ENCODE measurements around the gene SIPA1.
A peak's percentile ranks its signal among the peaks of the same experiment; 100 is the strongest.

The SIPA1 gene, protein sequence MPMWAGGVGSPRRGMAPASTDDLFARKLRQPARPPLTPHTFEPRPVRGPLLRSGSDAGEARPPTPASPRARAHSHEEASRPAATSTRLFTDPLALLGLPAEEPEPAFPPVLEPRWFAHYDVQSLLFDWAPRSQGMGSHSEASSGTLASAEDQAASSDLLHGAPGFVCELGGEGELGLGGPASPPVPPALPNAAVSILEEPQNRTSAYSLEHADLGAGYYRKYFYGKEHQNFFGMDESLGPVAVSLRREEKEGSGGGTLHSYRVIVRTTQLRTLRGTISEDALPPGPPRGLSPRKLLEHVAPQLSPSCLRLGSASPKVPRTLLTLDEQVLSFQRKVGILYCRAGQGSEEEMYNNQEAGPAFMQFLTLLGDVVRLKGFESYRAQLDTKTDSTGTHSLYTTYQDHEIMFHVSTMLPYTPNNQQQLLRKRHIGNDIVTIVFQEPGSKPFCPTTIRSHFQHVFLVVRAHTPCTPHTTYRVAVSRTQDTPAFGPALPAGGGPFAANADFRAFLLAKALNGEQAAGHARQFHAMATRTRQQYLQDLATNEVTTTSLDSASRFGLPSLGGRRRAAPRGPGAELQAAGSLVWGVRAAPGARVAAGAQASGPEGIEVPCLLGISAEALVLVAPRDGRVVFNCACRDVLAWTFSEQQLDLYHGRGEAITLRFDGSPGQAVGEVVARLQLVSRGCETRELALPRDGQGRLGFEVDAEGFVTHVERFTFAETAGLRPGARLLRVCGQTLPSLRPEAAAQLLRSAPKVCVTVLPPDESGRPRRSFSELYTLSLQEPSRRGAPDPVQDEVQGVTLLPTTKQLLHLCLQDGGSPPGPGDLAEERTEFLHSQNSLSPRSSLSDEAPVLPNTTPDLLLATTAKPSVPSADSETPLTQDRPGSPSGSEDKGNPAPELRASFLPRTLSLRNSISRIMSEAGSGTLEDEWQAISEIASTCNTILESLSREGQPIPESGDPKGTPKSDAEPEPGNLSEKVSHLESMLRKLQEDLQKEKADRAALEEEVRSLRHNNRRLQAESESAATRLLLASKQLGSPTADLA

DNA sequence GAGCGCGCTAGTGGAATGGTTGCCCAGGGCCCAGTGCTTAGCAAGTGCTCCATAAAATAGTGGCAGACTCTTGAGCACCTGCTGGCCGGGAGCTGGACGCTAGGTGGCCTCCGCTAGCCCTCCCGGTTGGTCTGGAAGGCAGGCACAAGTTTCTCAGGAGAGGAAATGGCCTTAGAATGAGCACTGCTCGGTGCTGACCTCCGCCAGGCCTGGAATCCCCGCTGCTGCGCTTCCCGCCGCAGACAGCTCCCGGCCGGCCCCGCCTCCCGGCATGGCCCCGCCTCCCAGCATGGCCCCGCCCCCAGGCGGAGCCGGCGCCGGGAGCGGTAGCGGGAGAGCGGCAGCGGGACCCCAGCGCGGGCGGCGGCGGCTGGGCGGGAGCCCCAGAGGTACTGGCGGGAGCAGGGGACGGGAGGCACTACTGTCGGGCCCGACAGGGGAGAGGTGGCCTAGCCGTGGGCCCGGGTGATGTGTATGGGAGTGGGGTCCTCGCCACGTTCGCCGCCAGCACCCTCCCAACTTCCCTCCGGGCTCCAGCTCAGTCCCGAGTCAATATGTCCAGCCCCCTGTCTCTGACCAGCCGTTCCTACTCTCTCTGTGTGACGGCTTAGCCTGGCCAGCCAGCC is at the start of gene SIPA1:
SIPA1 (plus strand) TSS at position 308 of the 626 bp plus-strand sequence. CDS start 2,821 bp downstream, outside the sequence.
- H3K27me3 Mint-ChIP-seq, result no peaks in the 10 kb centered on the region
- H3K4me1 Mint-ChIP-seq (ENCODE audit: low read depth), result peaks cover 45% of the 10 kb centered on the region
- H3K27ac Mint-ChIP-seq, result peak within 1 kb of the TSS; percentile 89
- peak within 1 kb of the TSS; percentile 96 for H3K4me3 Mint-ChIP-seq
- H3K9me3 Mint-ChIP-seq, result no peaks in the 10 kb centered on the region
- H3K36me3 Mint-ChIP-seq (ENCODE audit: low read depth), result peaks cover 14% of the 10 kb centered on the region

DNA sequence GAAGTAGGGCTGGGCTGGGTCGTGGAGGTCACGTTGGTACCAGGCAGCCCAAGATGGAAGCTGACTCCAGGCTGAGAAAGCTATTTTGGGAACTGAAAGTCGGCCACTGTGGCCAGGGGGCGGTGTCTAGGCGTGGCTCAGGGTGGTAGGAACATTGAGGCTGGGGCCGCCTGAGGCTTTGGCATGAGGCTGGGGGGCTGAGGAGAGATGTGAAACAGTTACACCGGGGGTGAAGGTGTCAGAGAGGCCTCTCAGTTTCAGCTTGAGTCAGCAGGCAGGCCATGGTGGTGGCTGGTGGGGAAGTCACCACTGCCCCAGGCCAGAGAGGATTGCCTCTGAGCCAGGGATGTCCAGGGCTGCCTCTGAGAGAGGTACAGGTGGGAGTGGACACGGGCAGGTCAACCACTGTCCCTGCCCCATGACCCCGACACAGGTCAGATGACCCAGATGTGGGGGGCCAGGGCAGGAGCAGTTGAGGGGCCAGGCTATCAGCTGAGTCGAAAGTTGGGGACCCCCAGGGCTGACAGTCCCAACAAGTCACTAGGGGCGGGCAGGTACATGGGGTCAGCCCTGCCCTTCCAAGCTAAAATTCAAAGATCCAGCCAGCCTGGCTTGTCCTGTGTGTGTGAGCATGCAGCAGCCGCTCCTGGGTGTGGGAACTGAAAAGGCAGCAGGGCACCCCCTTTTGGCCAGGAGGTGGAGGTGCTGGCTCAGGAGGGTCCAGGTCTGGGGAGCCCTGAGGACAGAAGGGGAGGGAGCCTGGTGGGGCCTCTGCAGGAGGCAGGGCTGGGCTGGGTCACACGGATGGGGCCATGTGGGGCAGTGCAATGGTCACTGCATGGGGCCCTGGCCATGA is 49.5 kb upstream of the SIPA1 start:
- Mint-ChIP-seq H3K4me1 (ENCODE audit: low read depth) (peaks cover 49% of the 10 kb centered on the region), H3K36me3 (ENCODE audit: low read depth) (peaks cover 23% of the 10 kb centered on the region), H3K9me3 (no peaks in the 10 kb centered on the region), H3K4me3 (peak overlapping the region; percentile 75), H3K27me3 (no peaks in the 10 kb centered on the region), H3K27ac (peak overlapping the region; percentile 94)

DNA sequence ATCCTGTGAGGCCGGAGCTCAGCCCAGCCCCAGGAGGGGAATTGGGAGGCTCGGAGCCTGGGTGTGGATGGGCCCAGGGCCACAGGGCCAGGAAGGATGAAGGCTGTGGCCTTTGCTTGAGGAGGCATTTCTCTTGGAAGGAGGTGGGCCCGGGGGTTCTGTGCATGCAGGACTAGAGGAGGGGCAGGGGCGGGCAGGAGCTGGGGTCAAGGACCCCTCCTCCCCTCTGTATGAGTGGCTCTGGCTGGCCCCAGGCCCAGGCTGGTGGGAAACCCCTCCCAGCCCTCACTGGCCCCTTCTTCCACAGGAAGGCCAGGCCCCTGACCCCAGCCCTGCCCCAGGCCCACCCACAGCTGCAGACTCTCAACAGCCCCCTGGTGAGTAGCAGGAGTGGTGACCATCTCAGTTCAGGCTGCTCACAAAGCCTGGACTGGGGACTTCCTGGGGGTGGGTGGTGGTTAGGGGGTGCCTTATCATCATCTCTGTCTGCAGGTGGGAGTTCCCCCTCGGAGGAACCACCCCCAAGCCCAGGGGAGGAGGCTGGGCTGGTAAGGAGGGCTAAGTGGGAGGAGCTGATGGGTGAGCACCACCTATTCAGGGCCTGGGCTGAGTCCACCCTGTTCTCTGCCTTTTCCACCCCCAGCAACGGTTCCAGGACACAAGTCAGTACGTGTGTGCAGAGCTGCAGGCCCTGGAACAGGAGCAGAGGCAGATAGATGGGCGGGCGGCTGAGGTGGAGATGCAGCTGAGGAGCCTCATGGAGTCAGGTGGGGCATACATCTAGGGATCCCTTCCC is 48.3 kb upstream of the SIPA1 start:
- Mint-ChIP-seq H3K4me1 (ENCODE audit: low read depth) (peaks cover 50% of the 10 kb centered on the region), H3K4me3 (no peak overlapping the region), H3K9me3 (no peaks in the 10 kb centered on the region), H3K27me3 (no peaks in the 10 kb centered on the region), H3K36me3 (ENCODE audit: low read depth) (peaks cover 17% of the 10 kb centered on the region), H3K27ac (peak overlapping the region; percentile 94)

DNA sequence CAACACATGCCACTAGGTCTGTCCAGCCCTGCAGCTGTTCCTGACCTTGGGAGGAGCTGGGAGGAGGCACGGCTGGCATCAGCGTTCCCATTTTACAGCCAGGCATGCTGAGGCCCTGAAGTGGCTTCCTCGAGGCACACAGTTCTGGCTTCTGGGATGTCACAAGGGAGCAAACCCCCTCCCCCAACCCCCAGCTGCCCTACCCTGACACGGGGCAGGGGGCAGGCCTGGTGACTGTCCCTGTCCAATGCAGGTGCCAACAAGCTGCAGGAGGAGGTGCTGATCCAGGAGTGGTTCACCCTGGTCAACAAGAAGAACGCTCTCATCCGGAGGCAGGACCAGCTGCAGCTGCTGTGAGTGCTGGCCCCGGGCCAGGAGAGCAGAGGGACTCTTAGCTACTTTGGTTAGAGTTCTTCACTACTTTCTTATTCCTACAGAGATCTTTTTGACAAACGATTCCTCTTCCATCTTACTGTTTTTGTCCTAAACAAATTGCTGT is 47.6 kb upstream of the SIPA1 start:
- no peaks in the 10 kb centered on the region for H3K9me3 Mint-ChIP-seq
- H3K36me3 Mint-ChIP-seq (ENCODE audit: low read depth), result peaks cover 17% of the 10 kb centered on the region
- H3K27me3 Mint-ChIP-seq, result no peaks in the 10 kb centered on the region
- H3K27ac Mint-ChIP-seq, result no peak overlapping the region
- H3K4me1 Mint-ChIP-seq (ENCODE audit: low read depth), result peaks cover 50% of the 10 kb centered on the region
- no peak overlapping the region for H3K4me3 Mint-ChIP-seq

DNA sequence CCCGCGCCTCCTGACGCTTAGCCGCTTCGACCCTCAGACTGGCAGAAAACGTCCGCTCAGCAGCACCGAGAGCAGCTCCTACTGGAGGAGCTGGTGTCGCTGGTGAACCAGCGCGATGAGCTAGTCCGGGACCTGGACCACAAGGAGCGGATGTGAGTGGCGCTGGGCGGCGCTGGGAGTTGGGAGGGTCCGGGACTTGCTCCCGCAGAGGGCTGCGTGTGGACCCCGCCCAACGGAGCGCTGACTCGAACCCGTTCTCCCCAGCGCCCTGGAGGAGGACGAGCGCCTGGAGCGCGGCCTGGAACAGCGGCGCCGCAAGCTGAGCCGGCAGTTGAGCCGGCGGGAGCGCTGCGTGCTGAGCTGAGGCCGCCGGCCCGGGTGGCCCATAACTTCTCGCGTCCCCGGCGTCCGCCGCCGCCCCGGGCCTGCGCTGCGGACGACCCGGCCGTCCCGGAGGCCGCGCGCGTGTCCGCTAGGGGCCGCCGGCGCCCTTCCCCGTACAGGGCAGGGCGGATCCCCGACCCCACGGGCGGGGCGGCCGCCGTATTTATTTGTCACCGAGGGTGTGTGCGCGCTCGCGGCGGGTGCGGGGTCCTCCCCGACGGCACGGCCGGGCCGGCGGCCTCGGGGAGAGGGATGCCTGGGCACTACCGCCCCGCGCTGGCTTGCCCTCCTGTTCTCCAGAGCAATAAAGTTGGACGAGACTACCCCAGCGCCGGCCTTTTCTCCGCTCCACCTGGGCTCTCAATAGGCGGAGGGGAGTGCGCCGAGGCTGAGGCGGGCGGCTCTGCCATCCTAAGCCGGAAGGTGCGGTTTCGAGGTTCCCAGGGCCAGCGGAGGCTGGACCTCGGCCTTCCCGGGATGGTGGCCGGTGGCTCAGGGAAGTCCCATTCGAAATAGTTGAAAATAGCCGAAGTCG is 45.7 kb upstream of the SIPA1 start:
- Mint-ChIP-seq H3K4me1 (ENCODE audit: low read depth) (peaks cover 42% of the 10 kb centered on the region), H3K4me3 (no peak overlapping the region), H3K27me3 (no peaks in the 10 kb centered on the region), H3K36me3 (ENCODE audit: low read depth) (peaks cover 9% of the 10 kb centered on the region), H3K9me3 (no peaks in the 10 kb centered on the region), H3K27ac (no peak overlapping the region)

DNA sequence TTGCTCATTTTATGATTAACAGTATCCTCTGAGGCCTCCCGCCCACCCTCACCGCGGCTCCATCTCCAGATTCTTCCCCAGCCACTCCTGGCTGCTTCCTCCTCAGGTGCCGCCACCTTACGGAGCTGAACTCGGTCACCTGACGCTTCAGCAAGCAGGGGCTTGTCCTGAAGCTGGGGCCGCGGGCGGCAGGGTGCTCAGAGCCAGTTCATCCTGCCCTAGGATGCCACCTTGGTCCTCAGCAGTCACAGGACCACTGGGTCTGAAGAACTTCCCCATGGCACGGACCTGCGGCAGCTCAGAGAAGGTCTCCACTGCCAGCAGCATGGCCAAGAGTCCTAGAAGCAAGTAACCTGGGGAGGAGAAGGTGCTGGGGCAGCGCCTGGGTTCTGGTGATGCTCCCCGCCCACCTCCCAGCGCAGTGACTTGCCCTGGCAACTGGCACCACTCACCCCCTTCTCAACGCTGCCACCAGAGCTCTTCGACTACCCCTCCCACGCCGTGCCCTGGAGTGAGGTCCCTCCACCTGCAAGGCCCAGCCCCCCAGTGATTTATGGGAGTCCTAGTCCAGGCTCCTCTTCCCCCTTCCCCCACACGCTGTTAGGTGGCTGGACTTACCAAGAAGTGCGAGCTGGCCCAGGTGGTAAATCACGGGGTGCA is 44.9 kb upstream of the SIPA1 start:
- Mint-ChIP-seq H3K27ac (no peak overlapping the region), H3K4me1 (ENCODE audit: low read depth) (peaks cover 34% of the 10 kb centered on the region), H3K36me3 (ENCODE audit: low read depth) (peaks cover 13% of the 10 kb centered on the region), H3K4me3 (no peak overlapping the region), H3K27me3 (no peaks in the 10 kb centered on the region), H3K9me3 (no peaks in the 10 kb centered on the region)

DNA sequence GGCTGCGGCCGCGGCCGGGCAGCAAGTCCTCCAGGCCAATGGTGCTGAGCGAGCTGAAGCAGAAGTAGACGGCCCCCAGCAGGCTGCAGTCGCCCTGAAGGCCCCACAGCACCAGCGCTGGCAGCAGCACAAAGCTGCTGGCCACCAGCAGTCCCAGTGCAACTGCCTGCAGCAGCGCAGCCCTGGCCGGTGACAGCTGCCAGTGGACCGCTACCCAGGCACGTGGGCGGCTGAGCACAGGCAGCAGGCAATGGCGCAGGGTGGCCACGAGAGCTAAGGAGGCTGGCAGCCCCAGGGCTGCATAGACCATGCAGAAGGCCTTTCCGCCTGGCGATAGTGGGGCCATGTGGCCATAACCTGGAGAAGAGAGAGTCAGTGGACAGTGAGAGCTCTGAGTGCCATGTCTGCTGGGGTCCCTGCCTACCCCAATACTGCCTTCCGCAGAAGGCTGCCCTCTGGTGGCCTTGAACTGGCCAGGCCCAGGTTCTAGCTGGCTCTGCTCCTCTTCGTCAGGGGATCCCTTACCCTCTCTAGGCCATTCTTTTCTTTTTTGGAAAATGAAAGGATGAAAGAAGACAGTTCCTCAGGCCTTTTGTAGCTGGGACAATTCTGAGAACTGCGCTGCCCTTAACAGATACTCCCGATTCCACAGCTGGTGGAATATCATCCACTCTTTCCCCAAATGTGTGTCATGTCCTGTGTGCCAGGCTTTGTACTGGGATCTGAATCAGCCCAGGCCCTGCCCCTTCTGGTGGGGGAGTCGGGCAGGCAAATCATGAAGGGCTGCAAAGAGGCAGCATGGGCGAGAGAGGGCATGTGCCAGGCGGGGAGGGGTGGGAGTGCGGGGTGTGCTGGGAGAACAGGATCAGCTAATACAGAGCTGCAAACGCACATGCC is 44.1 kb upstream of the SIPA1 start:
- peak overlapping the region; percentile 65 for H3K27ac Mint-ChIP-seq
- no peaks in the 10 kb centered on the region for H3K9me3 Mint-ChIP-seq
- H3K4me1 Mint-ChIP-seq (ENCODE audit: low read depth), result peaks cover 26% of the 10 kb centered on the region
- H3K4me3 Mint-ChIP-seq, result no peak overlapping the region
- no peaks in the 10 kb centered on the region for H3K27me3 Mint-ChIP-seq
- H3K36me3 Mint-ChIP-seq (ENCODE audit: low read depth), result peaks cover 10% of the 10 kb centered on the region

DNA sequence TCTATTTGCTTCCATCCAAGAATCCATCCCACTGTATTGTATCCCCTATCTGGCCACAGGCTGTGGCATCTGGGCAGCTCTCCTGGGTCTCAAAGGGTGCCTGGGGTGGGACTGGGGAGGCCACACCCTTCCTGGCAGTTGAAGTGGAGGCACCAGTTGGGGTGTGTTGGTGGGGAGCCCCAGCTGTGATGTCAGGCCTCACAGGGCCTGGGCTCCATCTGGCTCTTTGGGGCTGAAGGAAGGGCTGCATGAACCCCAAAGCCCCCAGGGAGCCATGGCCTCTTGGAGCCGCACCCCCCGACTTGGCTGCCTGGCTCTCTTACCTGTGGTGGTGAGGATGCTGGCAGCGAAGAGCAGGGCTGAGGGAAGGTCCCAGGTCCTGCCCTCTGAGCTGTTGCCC is 42.8 kb upstream of the SIPA1 start:
- H3K27ac Mint-ChIP-seq, result no peak overlapping the region
- H3K9me3 Mint-ChIP-seq, result no peaks in the 10 kb centered on the region
- peaks cover 14% of the 10 kb centered on the region for H3K4me1 Mint-ChIP-seq (ENCODE audit: low read depth)
- H3K27me3 Mint-ChIP-seq, result no peaks in the 10 kb centered on the region
- H3K4me3 Mint-ChIP-seq, result no peak overlapping the region
- peaks cover 14% of the 10 kb centered on the region for H3K36me3 Mint-ChIP-seq (ENCODE audit: low read depth)

DNA sequence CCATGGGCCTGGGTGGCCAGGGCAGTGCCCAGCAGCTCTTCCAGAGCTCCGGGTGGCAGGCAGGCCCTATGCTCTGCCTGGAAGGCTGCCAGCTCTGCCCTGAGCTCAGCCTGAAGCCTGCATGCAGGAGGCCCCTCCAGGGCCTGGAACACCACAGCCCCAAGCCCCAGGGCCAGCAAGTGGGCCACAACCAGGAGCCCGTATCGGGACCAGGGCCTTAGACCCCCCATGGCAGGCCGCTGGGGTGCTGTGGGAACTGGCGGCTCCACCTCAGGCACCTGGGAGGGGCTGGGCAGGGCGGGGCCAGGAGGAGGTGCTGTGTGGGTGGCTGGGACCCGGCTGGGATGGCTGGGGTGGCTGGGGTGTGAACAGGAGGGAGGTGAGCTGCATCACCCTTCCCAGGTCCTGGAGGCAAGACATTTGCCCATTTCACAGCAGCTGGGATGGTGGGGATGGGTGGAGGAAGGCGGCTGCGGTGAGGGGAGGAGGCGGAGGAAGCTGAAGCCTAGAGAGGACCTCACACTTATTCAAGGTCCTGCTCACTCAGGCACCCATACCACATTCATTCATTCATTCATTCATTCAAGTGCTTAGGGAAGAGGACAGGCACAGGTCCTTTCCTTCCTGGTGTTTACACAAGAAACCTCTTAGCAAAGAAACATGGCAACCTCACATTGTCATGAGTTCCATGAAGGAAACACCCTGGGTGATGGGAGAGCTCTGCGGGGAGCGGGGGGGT is 42.2 kb upstream of the SIPA1 start, which contains the start of gene KCNK7:
KCNK7 (minus strand) TSS at position 258 of the 739 bp plus-strand sequence; CDS start at position 230, 28 bp downstream.
- no peak within 1 kb of the TSS for H3K27ac Mint-ChIP-seq
- H3K36me3 Mint-ChIP-seq (ENCODE audit: low read depth), result peaks cover 9% of the 10 kb centered on the region
- H3K9me3 Mint-ChIP-seq, result no peaks in the 10 kb centered on the region
- no peak within 1 kb of the TSS for H3K4me3 Mint-ChIP-seq
- H3K27me3 Mint-ChIP-seq, result no peaks in the 10 kb centered on the region
- peaks cover 9% of the 10 kb centered on the region for H3K4me1 Mint-ChIP-seq (ENCODE audit: low read depth)

DNA sequence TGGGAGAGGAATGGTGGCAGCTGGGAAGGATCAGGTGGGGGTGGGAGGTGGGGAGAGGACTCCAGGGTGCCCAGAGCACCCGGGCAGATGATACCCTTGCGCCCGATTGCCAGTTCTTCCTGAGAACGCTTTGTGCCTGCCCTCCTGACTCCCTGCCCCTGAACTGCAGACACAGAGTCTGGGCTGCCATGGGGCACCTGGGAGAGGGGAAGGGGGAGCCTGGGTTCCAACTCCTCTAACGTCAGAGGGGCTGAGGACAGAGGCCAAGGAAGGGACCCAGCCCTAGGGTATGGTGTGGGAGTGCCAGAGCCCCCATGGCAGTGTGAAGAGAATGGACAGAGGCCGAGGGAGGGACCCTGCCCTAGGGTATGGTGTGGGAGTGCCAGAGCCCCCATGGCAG is 41.4 kb upstream of the SIPA1 start:
- Mint-ChIP-seq H3K27me3 (no peaks in the 10 kb centered on the region), H3K4me3 (no peak overlapping the region), H3K4me1 (ENCODE audit: low read depth) (peaks cover 9% of the 10 kb centered on the region), H3K9me3 (no peaks in the 10 kb centered on the region), H3K36me3 (ENCODE audit: low read depth) (peaks cover 9% of the 10 kb centered on the region), H3K27ac (no peak overlapping the region)

DNA sequence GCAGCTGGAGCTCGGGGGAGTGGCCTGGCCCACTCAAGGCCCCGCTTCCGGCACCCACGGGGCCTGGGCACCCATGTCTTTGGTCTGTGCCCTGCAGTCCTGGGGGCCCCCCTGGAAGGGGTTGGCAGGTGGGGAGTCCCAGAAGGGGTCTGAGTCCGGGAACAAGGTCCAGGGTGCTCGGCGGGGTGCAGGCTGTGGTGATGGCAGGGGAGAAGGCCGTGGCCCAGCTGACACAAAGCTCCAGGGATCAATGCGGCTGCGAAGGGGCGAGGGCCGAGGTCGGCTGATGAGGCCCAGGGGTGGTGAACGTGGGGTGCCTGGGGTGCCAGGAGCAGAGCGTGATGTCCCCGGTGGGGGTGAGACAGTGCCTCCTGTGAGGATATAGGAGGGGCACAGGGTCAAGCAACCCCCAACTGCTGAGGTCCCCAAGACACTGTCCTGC is 39.6 kb upstream of the SIPA1 start:
- H3K27me3 Mint-ChIP-seq, result no peaks in the 10 kb centered on the region
- H3K27ac Mint-ChIP-seq, result no peak overlapping the region
- H3K9me3 Mint-ChIP-seq, result no peaks in the 10 kb centered on the region
- H3K4me1 Mint-ChIP-seq (ENCODE audit: low read depth), result peaks cover 9% of the 10 kb centered on the region
- no peak overlapping the region for H3K4me3 Mint-ChIP-seq
- peaks cover 13% of the 10 kb centered on the region for H3K36me3 Mint-ChIP-seq (ENCODE audit: low read depth)
